ENCODE results near the gene DHX9.

- TF ChIP-seq CTCF (IDR thresholded peaks at IDR 0.05) (no peak), POLR2A (IDR thresholded peaks at IDR 0.05) (no peak)
Measured at GRCh38 chr1:182811975-182812722, 27.0 kb upstream of the DHX9 start.
